Measurements from ENCODE around the gene ING4. TPM values are rescaled to one million over a fixed set of nuclear protein-coding genes. Genes with fewer than 3 reads are reported as not detected.

Gene ING4
- total RNA-seq, 2 experiments from 2014 or later: 16.6 to 16.7 TPM

DNA sequence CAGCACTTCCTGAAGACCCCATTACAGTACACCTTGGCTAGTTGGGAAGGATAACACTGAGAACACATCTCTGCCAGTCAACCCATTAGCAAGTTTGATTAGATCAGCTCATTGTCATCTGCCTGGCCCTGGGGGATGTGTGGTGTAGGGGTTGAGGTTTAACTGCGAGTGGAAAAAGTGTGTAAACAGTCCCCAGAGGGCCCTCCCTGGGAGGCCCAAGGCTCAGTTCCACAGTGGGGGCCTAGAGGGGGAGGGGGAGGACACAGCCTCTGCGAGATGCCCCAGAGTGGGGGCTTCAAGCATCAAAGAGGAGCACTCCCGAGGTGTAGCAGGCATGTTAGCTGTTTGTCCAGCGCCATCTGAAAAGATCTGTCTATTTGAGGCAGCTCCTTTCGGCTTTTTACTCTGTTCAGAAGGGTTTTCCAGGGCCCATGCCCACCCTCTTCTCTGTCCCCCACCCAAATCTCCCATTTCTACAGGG lies 27.5 kb downstream of the ING4 start:
- intact Hi-C loops (cut with micrococcal nuclease): no loop called here
- ChIA-PET CTCF (interaction anchor here (0.7 to 2.2 kb wide), 7 partner anchors 9 to 237 kb away, joined by 3 to 9 read pairs (median 3); no protein-coding TSS in a partner anchor), POLR2A (interaction anchor here (0.7 to 3.1 kb wide), 12 partner anchors 8 to 142 kb away, joined by 3 to 15 read pairs (median 4); partner anchors contain the start of genes CHD4 and MRPL51)
- peaks cover 54% of the 10 kb centered on the region for H3K4me1 Mint-ChIP-seq (ENCODE audit: low read depth)
- H3K4me3 Mint-ChIP-seq: peak overlapping the region; percentile 74
- H3K27me3 Mint-ChIP-seq: no peaks in the 10 kb centered on the region
- TF ChIP-seq, protein P1, sequence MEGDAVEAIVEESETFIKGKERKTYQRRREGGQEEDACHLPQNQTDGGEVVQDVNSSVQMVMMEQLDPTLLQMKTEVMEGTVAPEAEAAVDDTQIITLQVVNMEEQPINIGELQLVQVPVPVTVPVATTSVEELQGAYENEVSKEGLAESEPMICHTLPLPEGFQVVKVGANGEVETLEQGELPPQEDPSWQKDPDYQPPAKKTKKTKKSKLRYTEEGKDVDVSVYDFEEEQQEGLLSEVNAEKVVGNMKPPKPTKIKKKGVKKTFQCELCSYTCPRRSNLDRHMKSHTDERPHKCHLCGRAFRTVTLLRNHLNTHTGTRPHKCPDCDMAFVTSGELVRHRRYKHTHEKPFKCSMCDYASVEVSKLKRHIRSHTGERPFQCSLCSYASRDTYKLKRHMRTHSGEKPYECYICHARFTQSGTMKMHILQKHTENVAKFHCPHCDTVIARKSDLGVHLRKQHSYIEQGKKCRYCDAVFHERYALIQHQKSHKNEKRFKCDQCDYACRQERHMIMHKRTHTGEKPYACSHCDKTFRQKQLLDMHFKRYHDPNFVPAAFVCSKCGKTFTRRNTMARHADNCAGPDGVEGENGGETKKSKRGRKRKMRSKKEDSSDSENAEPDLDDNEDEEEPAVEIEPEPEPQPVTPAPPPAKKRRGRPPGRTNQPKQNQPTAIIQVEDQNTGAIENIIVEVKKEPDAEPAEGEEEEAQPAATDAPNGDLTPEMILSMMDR (IDR thresholded peaks at IDR 0.05): no peak
- peak overlapping the region; percentile 96 for H3K27ac Mint-ChIP-seq
- peaks cover 2% of the 10 kb centered on the region for H3K36me3 Mint-ChIP-seq (ENCODE audit: low read depth)
- peak; percentile 88 for DNase-seq
- peak; percentile 79 for ATAC-seq
- no peaks in the 10 kb centered on the region for H3K9me3 Mint-ChIP-seq

DNA sequence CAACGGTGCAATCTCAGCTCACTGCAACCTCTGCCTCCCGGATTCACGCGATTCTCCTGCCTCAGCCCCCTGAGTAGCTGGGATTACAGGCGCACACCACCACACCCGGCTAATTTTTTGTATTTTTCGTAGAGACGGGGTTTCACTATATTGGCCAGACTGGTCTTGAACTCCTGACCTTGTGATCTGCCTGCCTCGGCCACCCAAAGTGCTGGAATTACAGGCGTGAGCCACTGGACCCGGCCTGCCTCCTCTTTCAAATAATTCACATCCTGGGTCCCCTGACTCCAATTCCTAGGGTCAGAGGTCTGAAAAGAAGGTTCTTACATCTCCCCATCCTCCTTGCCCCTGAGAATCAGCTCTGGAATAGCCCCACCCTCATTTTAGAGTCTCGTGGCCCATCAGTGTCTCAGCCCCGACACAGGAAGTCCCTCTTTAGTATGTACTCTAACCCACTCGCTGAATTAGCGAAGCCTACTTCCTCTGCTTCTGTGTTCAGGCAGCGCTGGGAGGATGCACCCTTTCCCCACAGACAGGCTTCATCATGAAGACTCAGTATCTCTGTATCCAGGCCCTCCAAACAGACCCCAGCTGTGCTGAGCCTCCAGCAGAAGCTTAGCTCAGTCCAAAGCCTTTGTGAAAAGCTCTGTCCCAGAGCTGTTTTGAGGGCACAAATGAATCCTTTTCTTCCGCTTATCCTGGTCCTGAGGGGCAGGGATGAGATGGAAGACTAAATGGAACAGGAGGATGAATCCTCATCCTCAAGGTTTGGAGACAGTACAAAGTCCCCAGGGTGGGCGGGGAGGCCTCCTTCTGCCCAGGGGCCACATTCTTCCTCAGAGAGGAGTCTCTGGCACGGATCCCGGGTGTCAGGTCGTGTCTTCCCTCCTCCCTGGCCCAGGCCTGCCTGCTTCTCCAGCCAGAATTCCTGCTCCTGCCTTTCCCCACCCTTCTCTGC lies 30.6 kb downstream of the ING4 start:
- ChIA-PET CTCF (interaction anchor here (0.9 to 6.0 kb wide), 9 partner anchors 9 to 133 kb away, joined by 3 to 41 read pairs (median 4); partner anchors contain the start of genes PTMS and ZNF384), POLR2A (interaction anchor here (0.6 to 3.3 kb wide), 17 partner anchors 11 to 181 kb away, joined by 3 to 18 read pairs (median 4); partner anchors contain the start of genes GAPDH and TAPBPL)
- Mint-ChIP-seq H3K9me3 (no peaks in the 10 kb centered on the region), H3K36me3 (ENCODE audit: low read depth) (peaks cover 4% of the 10 kb centered on the region), H3K4me3 (peak overlapping the region; percentile 78), H3K27ac (peak overlapping the region; percentile 100), H3K27me3 (no peaks in the 10 kb centered on the region), H3K4me1 (ENCODE audit: low read depth) (peaks cover 64% of the 10 kb centered on the region)
- ATAC-seq: peak; percentile 57
- TF ChIP-seq, protein P1 (IDR thresholded peaks at IDR 0.05): no peak
- intact Hi-C loops (cut with micrococcal nuclease): no loop called here
- DNase-seq: peak; percentile 78

- ChIA-PET POLR2A (interaction anchor here (0.6 to 3.3 kb wide), 15 partner anchors 8 to 180 kb away, joined by 3 to 18 read pairs (median 5); partner anchors contain the start of genes GAPDH and TAPBPL), CTCF (interaction anchor here (0.9 to 6.0 kb wide), 6 partner anchors 11 to 134 kb away, joined by 3 to 41 read pairs (median 6); partner anchors contain the start of gene PTMS)
- Mint-ChIP-seq H3K9me3 (no peaks in the 10 kb centered on the region), H3K27ac (peak overlapping the region; percentile 100), H3K36me3 (ENCODE audit: low read depth) (peaks cover 4% of the 10 kb centered on the region), H3K4me1 (ENCODE audit: low read depth) (peaks cover 68% of the 10 kb centered on the region), H3K27me3 (no peaks in the 10 kb centered on the region), H3K4me3 (peak overlapping the region; percentile 78)
- ATAC-seq (peak; percentile 28), DNase-seq (peak; percentile 42)
- intact Hi-C loops (cut with micrococcal nuclease): no loop called here
- TF ChIP-seq, protein P1 (IDR thresholded peaks at IDR 0.05): no peak
Measured at GRCh38 chr12:6631549-6631961, 31.4 kb downstream of the ING4 start.

DNA sequence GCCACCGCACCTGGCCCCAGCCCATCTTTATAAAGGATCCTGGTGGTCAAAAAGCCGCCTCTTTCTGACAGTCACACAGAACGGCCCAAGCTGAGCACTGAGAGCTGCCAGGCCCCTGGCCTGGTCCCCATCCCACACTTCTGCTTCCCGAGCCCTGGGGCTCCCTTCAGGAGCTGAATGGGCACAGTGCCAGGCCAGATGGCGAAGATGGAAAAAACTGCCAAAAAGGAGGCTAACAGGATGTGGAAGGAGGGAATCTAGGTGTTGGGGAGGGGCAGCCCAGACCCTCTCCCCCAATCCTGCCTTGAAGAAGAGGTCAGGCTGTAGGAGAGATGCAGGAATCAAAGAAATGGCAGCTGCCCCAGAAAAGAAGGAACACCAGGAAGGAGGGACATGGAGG lies 32.2 kb downstream of the ING4 start:
- POLR2A ChIA-PET: interaction anchor here (1.3 to 3.3 kb wide), 6 partner anchors 9 to 66 kb away, joined by 3 to 18 read pairs (median 6); no protein-coding TSS in a partner anchor

More for the DNA sequence above, 32.2 kb downstream of the ING4 start:
- Mint-ChIP-seq H3K4me1 (ENCODE audit: low read depth) (peaks cover 63% of the 10 kb centered on the region), H3K27ac (peak overlapping the region; percentile 100), H3K9me3 (no peaks in the 10 kb centered on the region), H3K27me3 (no peaks in the 10 kb centered on the region), H3K36me3 (ENCODE audit: low read depth) (peaks cover 4% of the 10 kb centered on the region), H3K4me3 (peak overlapping the region; percentile 78)
- CTCF ChIA-PET: interaction anchor here (0.8 to 6.0 kb wide), 4 partner anchors 11 to 53 kb away, joined by 3 to 41 read pairs (median 4); no protein-coding TSS in a partner anchor
- TF ChIP-seq, protein P1 (IDR thresholded peaks at IDR 0.05): no peak
- ATAC-seq (no peak), DNase-seq (no peak)
- intact Hi-C loops (cut with micrococcal nuclease): no loop called here
